Measurements from ENCODE around the gene RIMS4. TPM values are rescaled to one million over a fixed set of nuclear protein-coding genes. Genes with fewer than 3 reads are reported as not detected.

The RIMS4 gene
- total and polyA plus RNA-seq, 2 of the 8 experiments (the other 6 are each of a cell fraction or from before 2014, with no cell fraction given) = 13.3 to 44.2 TPM

DNA sequence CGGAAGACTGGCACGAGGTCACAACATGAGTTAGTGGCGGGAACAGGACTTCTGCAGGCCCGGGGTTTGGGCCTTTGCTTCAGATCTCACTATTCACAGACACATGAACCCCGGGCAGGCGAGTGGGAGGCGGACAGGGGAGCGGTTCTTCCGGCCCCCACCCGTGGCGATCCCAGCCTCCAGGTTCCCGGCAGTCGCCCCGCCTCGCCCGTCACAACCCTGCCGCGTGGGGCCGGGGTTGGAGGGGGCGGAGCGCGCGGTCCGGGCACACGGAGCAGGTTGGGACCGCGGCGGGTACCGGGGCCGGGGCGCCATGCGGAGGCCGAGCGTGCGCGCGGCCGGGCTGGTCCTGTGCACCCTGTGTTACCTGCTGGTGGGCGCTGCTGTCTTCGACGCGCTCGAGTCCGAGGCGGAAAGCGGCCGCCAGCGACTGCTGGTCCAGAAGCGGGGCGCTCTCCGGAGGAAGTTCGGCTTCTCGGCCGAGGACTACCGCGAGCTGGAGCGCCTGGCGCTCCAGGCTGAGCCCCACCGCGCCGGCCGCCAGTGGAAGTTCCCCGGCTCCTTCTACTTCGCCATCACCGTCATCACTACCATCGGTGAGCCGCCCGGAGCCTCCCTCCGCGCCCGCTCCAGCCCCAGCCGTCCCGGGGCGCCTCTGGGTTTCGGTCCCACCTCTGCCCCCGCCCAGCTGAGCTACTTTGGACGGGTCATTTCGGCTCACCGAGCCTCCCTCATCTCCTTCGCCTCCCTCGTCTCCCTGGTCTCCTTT, 64.6 kb downstream of the RIMS4 start, which contains the start of gene KCNK15:
TSS of gene KCNK15 (plus strand) at position 268 of the 769 bp plus-strand sequence. CDS start at position 314, 46 bp downstream.
- Histone ChIP-seq H2BK120ac (replicated peaks; ENCODE audit: low read depth, low read length) (no peak within 1 kb of the TSS), H3K23me2 (ENCODE audit: low read depth, low read length) (peaks cover 11% of the 10 kb centered on the region; the same call in 1 of the 2 replicates), H2BK20ac (ENCODE audit: low read length) (0 out of 2 replicates have a peak within 1 kb of the TSS, but pooled peaks have one; percentile 21), H2BK5ac (ENCODE audit: low read depth, low read length) (no peak within 1 kb of the TSS), H2BK12ac (ENCODE audit: low read depth, low read length) (peak within 1 kb of the TSS; percentile 50; the same call in 1 of the 2 replicates), H3K9ac (replicated peaks in 1 of 4; ENCODE audit: extremely low read depth in 1 of 4, low read depth in 3 of 4, low read length in 3 of 4) (peak within 1 kb of the TSS in 1 of 4 experiments; percentile 67; a peak in 1 of 7 replicates), H3K27me3 (replicated peaks in 1 of 4; ENCODE audit: control insufficient read depth in 3 of 4, extremely low read depth in 1 of 4, insufficient read depth in 3 of 4, low read length in 3 of 4) (peaks cover 2 to 40% (median 25%) of the 10 kb centered on the region in 4 experiments), H4K91ac (replicated peaks; ENCODE audit: insufficient read length, low read length) (no peak within 1 kb of the TSS), H3K23ac (ENCODE audit: insufficient read length) (no peak within 1 kb of the TSS), H2AFZ (ENCODE audit: low read length) (peak within 1 kb of the TSS; percentile 28; the same call in 1 of the 2 replicates), H3K79me1 (ENCODE audit: low read depth, low read length) (no peaks in the 10 kb centered on the region), H3K4me1 (replicated peaks in 1 of 4; ENCODE audit: control insufficient read depth in 3 of 4, insufficient read depth in 4 of 4, low read length in 3 of 4) (peaks cover 0 to 7% (median 3%) of the 10 kb centered on the region in 4 experiments; a peak in 4 of 7 replicates), H3K18ac (ENCODE audit: extremely low read depth, low read length) (0 out of 2 replicates have a peak within 1 kb of the TSS, but pooled peaks have one; percentile 14), H2AK5ac (ENCODE audit: low read depth, low read length) (no peak within 1 kb of the TSS), H3K14ac (ENCODE audit: insufficient read length) (no peak within 1 kb of the TSS), H3K4me2 (ENCODE audit: insufficient read depth in 1 of 2, low read depth in 2 of 2, low read length in 2 of 2) (peak within 1 kb of the TSS; percentile 86 to 95), H3K27ac (ENCODE audit: low read depth, low read length) (no peak within 1 kb of the TSS), H3K4ac (replicated peaks; ENCODE audit: insufficient read length, low read depth, low read length) (peak within 1 kb of the TSS; percentile 93), H3K4me3 (ENCODE audit: extremely low read depth in 1 of 4, insufficient read depth in 2 of 4, low read depth in 3 of 4, low read length in 4 of 4) (peak within 1 kb of the TSS; percentile 32 to 71 (median 42)), H4K20me1 (replicated peaks in 1 of 2; ENCODE audit: control insufficient read depth in 1 of 2, insufficient read depth in 2 of 2, low read length in 2 of 2) (no peaks in the 10 kb centered on the region), H3K36me3 (ENCODE audit: control insufficient read depth in 2 of 4, insufficient read depth in 4 of 4, low read length in 3 of 4) (no peaks in the 10 kb centered on the region), H4K8ac (ENCODE audit: extremely low read depth, insufficient read depth, low read length) (peak within 1 kb of the TSS; percentile 92), H3K79me2 (ENCODE audit: control insufficient read depth in 1 of 2, insufficient read depth in 2 of 2, low read length in 2 of 2) (no peaks in the 10 kb centered on the region), H3K56ac (replicated peaks; ENCODE audit: insufficient read length, low read depth, low read length) (peak within 1 kb of the TSS; percentile 55), H3K9me3 (ENCODE audit: insufficient read depth in 2 of 2, low read depth in 1 of 2, low read length in 1 of 2) (no peaks in the 10 kb centered on the region), H2BK15ac (ENCODE audit: low read length) (peak within 1 kb of the TSS; percentile 22; the same call in 1 of the 2 replicates), H4K5ac (ENCODE audit: insufficient read length, low read depth, low read length) (no peak within 1 kb of the TSS)
- 3% methylated on average over 62 of the region's 81 CpGs; no CpG with 5 or more reads in 1 of the 2 experiments for WGBS, 2 experiments (ENCODE audit: extremely low coverage in 1 of 2, insufficient coverage in 1 of 2, insufficient read length in 1 of 2, insufficient replicate concordance in 2 of 2, low coverage in 1 of 2, low lambda C conversion rate in 2 of 2, missing lambda C conversion rate in 1 of 2)
- CTCF ChIA-PET (ENCODE audit: partially characterized antibody) = interaction anchor here (3.1 to 15.1 kb wide), 6 partner anchors 14 to 123 kb away, joined by 24 to 256 read pairs (median 58); no protein-coding TSS in a partner anchor
- POLR2A ChIA-PET (ENCODE audit: partially characterized antibody) = interaction anchor here (0.7 kb wide), 1 partner anchor 21 kb away, joined by 3 read pairs; no protein-coding TSS in a partner anchor
- FAIRE-seq = no peak
- DNase-seq (ENCODE audit: low read depth in 1 of 2, low spot score in 2 of 2) = peak in 1 of 2 experiments; percentile 63
- peak; percentile 51; the same call in 1 of the 2 replicates for TF ChIP-seq SUZ12 (IDR thresholded peaks at IDR 0.05; ENCODE audit: low read length)
- TF ChIP-seq GABPA (IDR thresholded peaks at IDR 0.05; ENCODE audit: borderline replicate concordance, insufficient read depth, low read length) = 0 out of 2 replicates have a peak, but pooled peaks have one; percentile 48
- no peak for TF ChIP-seq EGR1 (IDR thresholded peaks at IDR 0.05; ENCODE audit: borderline replicate concordance, low read depth, low read length)
- no peak for TF ChIP-seq RAD21 (IDR thresholded peaks at IDR 0.05 in 1 of 2, conservative IDR thresholded peaks at IDR 0.05 in 1 of 2; ENCODE audit: low read depth in 2 of 2, low read length in 2 of 2)
- TF ChIP-seq FOSL1 (IDR thresholded peaks at IDR 0.05; ENCODE audit: insufficient read depth, low read depth, low read length) = no peak
- TF ChIP-seq KDM4A (IDR thresholded peaks at IDR 0.05; ENCODE audit: low read depth, low read length, severe bottlenecking) = peak; percentile 73
- TF ChIP-seq, protein P1, sequence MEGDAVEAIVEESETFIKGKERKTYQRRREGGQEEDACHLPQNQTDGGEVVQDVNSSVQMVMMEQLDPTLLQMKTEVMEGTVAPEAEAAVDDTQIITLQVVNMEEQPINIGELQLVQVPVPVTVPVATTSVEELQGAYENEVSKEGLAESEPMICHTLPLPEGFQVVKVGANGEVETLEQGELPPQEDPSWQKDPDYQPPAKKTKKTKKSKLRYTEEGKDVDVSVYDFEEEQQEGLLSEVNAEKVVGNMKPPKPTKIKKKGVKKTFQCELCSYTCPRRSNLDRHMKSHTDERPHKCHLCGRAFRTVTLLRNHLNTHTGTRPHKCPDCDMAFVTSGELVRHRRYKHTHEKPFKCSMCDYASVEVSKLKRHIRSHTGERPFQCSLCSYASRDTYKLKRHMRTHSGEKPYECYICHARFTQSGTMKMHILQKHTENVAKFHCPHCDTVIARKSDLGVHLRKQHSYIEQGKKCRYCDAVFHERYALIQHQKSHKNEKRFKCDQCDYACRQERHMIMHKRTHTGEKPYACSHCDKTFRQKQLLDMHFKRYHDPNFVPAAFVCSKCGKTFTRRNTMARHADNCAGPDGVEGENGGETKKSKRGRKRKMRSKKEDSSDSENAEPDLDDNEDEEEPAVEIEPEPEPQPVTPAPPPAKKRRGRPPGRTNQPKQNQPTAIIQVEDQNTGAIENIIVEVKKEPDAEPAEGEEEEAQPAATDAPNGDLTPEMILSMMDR (IDR thresholded peaks at IDR 0.05; ENCODE audit: control extremely low read depth in 1 of 3, insufficient read depth in 1 of 3, low read depth in 1 of 3, low read length in 3 of 3) = no peak

Data from H1 (cell line).